DMS 273 treated with DMSO at 0.1 percent for 48 hours (cell line): ENCODE results near the gene ADAMTS14.

Source experiments
- DNase-seq: peaks from one replicate; lab custom pipeline; 2025; lab: John Stamatoyannopoulos, UW

Gene ADAMTS14

DNA sequence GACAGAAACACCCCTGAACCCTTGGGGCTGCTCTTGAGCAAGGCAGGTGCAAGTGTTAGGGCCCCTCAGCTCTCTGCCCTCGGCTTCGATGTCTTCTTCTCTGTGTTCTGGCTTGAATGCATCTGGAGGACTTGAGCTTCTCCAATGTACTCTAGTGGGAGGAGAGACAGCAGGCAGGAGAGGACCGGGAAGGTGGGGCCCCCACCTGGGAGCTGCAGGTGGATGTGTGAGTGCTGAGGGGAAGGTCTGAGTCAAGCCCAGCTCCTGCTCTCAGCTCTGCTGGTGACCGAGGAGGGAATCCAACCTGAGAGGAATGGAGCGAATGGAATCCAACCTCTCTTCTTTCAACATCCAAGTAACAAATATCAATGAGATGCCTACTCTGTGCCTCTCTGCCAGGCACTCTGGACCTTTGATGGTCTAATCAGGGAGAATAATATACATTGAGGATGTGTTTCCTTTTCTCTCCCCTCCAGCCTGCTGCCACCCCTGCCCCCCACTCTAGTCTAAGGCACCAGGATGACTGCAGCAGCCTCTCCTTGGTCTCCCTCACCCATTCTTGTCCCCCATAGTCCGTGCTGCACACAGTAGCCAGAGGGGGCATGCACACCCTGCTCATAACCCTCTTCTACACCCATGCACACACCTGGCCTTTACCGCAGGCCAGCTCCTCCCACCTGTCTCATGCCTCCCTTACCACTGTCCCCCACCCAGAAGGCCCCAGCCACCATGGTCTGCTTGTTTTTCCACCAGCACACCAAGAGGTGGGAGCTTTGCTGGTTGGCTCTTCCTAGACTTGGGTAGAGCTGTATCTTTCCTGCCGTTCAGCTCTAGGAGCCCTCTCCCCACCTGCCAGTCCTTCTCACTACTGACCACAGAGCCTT, 99.2 kb downstream of the ADAMTS14 start:
- DNase-seq: no peak

DNA sequence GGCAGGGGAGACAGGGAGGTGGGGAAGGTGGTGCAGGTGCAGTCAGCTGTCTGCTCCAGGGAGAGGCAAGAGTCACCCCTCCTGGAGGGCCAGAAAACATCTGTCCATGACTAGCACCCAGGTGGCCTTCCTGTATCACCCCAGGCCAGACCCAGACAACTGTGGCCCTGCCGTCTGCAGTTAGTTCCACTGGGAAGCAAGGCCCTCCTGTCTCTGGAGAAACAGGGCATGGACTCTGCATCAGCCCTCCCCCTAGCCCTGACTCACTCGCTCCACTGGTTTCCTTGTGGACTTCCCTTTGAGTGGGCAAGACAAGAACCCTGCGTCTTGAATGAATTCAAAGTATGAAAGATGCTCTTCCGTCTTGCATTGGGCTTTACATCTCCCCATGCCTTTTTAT, 100.3 kb downstream of the ADAMTS14 start:
- DNase-seq: no peak

DNA sequence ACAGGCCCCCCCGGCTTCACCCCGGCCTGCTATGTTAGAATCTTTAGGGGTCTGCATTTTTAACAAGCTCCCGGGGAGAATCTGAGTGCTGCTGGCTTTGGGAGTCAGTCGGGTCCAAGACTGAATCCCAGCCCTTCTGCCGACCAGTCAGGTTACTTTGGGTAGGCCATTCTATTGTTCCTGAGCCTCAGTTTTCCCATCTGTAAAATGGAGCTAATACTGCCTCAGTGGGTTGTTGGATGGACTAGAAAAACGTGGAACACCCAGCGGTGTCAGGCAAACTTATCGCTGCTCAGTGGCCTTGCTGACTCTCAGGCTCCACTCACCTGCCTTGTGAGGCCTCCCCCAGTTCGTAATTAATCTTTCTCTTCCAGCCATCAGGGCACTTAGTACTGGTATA, 101.2 kb downstream of the ADAMTS14 start:
- no peak for DNase-seq

DNA sequence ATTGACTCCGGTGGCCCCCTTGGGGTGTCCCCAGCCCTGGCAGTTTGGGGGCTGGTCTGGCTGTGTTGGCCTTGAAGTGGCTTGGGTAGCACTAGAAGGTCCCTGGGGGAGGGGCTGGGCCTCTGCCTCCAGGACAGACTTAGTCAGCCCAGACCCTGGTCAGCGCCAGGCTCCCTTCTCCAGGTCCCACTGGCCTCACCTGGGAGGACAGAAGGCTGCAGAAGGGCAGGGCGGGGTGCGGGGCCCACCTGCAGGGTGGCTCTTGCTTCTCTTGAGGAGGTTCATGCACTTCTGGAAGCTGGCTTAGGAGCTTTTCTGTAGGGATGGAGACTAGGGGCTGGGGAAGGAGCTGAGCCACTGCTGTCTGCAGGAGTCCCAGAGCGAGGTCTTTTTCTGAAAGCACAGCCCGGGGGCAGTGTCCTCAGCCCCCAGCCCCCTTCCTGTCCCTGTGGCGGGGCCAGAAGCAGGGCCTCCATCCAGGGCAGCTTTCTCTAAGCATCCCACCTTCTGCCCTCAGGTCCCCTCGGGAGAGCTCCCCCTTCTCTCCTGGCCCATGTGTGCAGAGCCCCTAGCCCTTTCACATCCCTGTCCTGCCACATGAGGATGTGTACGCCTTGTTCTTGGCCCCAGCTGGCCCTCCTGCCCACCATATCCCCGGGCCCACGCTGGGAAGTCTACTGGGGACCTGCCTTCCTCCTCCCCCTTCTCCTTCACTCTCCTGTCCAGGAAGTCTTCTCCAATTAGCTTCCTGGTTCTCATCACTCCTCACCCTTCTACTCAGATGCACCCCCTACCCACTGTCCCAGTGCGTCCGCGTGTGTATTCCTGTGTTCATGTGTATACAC, 101.9 kb downstream of the ADAMTS14 start:
- DNase-seq: no peak

DNA sequence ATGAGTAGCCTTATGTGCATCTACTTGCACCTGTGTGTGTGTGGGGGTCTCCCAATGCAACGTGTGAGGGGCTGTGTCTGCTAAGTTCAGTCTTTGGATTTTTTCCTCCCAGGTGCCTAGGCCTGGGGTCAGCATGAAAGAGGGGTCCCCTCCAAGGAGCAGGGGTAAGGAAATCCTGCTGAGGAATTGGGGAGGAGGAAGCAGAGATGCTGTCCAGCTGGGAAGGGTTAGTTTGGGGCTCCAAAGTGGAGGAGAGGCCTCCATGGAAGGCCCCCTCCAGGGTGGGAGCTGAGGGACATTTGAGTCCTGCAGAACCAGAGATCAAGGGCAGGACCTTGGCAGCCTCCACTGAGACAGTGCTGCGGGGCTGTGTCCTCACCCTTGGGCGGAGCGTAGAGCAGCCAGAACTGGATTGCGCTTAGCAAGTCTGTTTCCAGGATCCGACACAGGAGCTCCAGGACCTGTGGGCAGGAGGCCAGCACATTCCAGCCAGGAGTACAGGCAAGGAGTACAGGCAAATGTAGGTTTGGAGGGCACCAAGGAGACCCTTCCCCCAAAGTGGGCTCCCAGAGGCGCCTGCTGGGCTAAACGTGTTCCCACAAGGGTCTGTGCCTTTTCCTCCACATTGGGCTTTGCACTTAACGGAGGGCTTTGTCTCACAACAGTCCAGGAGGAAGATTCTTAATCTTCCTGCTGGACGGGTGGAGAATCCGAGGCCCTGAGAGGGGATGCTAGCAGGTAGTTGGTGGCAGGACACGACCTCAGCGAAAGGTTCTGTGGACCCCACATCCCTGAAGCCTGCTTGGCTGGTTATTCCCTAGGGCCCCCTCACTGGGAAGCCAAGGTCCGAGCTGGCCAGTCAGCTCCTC, 102.7 kb downstream of the ADAMTS14 start:
- DNase-seq: no peak

DNA sequence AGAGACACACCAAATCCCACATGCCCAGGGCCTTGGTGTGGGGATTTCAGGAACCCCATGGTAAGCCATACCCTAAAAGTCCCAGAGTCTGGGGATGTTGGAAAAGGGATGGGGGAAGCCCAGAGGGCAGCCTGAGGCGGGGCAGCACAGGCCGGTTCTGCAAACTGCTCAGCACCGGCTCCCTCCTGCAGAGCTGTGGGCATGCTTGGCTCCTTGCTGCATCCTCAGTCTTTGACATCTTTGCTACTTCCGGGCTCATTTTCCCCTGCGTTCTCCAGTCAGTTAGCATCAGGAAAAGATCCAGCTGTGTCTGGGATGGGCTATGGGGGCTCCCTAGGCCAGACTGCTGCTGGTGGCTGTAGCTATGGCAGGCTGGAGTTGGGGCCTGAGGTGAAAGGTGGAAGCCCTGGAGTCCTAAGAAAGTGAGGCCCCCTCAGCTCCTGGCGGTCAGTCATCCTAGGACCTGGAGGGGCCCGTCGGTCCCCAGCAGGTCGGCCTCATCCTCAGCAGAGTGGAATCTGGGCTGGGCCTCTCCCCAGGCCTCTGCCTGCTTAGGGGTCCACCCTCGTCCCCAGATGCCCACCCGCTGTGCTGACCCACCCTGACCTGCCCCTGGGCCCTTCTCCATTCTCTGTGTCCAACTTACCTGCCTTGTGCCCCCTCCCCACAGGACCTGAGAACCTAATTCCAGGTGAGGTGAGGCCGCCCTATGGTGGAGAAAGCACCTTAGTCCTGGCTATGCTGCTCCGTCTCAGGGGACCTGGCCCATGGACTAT, 103.6 kb downstream of the ADAMTS14 start:
- DNase-seq: no peak

DNA sequence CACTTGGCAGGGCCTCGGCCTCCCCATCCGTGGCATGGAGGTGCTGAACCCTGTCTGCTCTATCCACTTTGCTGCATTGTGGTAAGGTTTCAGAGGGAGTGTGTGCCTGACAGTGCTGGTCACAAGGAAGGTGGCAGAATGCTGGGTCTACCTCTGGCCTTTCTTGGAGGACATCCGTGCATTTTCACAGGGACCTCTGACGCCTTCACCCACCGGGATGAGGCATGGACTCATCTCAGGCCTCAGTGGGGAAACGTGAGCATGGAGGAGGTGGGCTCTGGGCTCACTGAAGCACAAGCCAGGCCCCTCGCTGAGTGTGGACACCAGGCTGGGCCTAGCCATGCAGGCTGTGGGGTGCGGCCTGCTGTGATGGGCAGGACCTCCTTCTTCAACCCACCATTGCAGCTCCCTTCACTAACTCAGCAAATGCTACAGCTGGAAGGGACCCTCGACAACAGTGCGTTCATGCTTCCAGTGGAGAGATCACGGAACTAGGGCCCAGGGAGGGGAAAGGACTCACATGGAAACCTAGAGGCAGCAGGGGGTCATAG, 104.2 kb downstream of the ADAMTS14 start:
- DNase-seq: no peak

DNA sequence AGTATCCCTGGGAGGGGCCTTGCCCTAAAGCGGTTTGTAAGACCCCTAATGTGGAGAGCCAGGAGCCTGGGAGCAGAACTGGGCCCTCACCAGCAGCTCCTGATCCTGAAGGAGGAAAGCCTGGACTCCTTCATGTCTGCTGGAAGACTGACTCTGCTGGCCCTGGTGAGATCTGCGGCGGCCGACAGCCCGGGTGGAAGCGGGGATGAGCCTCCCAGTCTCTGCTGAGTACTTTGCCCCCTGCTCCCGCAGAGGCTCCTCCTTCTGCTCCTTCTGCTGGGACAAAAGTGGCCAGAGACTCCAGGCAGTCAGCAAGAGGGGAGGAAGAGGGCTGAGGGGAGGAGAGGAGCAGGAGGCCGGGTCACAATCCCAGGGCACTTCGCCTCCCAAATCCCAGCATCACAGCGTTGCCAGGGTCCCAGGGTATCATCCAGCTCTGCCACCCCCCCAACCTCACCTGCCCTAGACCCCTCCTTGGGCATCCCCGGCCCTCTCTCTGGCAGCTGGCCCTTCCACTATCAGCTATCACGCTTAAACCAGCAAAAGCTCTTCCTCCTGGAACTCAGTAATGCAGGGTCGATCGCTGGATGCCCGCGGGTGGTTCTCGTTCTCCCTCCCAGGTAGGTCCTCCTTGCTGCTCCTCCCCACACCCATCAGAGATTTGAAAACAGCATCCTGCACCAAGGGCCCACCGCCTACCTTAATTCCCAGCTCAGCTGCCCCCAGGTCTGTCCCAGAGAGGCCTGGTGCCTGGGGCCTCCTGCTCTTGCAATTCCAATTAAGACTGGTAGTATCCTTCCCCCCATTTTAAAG, 105.0 kb downstream of the ADAMTS14 start:
- DNase-seq: no peak

DNA sequence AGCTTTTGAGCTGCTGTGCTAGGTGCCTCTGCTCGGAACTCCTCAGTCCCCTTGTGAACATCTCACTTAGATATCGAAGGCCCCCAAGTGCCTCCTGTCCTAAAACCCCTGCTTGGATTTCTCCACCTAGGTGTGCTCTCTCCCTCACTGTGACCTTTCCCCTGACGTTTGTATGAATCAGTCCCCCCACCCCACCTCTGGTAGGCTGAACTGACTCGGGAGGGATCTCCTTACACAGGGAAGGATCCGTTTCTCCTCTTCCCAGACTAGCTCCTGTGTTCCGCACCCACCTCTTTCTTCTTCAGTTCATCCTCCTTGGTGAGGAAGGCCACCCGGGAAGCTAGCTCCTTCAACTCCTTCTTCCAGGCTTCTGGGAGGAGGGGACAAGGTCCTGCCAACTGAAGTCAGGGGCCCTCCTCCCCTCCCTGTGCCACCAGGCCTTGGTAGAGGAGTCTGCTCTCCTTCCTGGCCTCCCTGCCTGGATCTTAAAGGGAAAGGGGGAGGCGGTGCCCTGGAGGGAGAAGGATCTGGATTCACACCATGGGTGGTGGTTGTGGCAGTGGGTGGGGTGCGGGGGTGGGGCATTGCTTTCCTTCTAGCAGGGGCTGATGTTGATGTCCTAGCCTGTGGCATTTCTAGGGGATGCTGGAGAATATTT, 106.1 kb downstream of the ADAMTS14 start:
- DNase-seq: no peak

DNA sequence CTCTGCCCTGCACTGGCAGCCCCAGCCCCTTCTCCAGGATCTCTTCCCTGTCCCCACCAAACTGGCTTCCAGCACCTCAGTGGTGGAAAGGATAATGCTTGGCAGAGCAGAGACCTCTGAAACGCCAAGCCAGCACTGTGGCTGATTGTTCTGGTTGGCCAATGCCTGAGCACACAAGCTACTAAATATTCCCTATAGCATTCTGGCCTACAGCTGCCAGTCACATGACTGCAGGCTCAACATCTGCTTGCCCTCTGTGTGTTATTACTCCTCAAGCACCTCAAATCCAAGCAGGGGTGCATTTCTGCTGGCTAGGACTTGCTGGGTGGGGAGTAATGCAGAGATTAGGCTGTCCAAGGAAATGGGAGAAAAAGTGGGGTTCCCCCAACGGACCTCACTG, 106.8 kb downstream of the ADAMTS14 start:
- DNase-seq: no peak

DNA sequence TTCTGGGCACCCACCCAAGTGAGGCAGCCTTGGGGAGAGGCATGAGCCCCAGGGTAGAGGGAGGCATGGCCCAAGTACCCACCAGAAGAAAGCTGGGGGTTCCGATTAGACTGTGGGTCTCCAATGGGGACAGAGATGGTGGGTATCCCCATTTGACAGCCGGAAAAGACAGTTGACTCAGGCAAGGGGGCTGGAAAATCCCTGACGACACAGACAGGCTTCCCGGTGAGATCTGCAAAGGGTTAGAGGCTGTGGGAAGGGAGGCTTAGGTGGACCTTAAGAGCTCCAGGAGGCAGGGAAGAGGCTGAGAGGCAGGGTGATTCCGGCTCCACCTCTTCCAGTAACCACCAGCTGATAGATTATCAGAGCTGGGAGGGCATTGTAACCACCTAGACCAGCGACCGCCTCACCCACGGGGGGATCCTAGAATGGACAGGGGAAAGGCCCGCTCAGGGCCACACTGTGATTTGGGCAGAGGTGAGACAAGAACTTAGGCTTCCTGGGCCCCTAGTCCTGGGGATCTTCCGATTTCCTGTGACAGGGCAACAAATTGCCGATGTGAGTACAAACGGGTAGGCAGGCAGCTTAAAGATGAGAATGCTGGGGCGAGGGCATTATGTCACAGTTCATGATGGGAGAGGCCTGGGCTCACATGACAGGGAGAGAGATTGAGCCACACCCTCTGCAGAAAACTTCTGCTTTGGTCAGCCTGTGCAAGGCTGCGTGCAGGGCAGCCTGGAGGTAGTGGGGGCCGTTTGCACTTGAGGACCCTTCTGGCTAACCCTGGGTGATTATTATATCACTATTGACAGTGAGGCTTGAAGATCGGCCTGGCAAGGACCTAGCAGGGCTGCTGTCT, 107.4 kb downstream of the ADAMTS14 start:
- DNase-seq: no peak

DNA sequence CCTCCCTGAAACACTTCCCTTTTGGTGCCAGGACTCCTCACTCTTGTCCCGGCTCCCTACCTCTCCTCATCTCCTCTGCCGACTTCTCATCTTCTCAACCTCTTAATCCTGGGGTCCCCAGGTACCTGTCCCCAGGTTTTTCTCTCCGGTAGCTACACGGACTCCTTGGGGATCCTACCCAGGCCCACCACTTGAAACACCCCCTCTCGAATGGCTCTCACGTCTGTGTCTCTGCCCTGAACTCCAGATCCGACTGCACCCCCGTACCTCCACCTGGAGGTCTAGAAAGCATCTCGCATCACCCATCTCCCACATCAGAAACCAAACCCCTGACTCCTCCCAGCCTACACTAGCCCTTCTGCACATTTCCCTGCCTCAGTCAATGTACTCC, 108.1 kb downstream of the ADAMTS14 start:
- DNase-seq: no peak

DNA sequence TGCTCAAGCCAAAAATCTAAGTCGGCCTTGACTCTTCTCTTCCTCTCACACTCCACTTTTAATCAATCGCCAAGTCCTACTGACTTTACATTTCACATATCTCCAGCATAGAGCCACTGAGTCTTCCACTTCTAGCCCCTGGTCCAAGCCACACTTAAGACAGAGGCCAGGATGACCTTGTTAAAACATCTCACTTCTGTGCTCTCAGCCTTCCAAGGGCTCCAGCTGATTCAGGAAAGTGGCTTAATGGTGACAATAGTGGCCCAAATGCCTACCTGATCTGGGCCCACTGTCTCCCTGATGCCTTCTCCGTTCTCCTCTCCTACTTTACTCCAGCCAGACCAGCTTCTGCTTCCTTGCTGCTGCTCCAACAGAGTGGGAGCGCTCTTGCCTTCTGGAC, 108.5 kb downstream of the ADAMTS14 start:
- no peak for DNase-seq

DNA sequence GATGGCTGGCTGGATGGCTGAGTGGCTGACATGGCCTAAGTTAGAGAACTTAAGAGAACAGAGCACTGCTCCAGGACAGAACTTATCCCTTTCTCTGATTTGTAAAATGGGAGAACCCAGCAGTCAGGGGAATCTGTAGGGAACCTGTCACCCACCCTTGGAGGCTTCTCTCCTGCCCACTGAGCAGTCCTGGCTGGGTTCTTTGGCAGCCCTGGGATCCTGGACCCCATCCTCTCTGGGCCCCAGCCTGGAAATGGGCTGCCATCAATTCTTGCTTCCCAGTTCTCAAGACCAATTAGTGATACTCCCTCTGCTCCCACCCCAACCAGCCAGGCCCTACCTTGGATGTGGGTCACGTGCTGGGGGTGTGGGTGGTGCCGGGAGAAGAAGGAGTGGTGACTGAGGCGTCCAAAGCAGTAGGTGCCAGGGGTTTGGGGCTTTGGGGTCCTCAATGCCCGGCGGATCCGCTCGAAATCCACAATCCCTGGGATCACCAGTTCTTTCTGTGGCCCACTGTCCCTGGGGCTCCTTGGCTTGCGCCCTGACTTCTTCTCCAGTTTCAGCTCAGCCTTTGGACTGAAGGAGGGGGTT, 109.2 kb downstream of the ADAMTS14 start:
- no peak for DNase-seq

DNA sequence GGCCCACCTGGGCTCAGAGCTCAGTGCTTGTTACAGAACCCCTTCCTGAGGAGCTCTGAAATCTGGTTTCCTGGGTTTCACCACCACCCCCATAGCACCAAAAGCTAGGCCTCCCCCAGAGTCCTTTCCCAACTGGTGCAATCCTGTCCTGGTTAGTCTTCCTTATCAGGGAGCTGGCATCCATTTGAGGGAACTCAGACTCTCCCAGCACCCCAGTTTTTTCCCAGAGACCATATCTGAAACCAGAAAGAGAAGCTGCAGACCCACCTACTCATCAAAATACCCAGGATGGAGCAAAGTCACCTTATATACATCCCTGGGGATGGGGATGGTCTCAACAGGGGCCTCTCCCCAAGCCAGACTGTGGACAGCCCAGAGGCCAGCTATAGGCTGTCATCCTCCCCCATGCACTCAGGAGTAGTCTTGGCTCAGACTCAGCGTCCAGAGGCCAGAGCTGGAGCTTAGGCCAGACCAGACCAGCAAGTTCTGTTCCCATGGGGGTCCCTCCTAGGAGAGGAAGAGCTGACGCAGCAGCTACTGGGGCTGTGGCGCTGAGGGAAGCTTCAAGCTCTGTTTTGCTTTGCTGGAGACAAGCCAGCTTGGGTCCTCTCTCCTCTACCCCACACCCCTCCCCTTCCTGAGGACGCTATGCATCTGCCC, 109.9 kb downstream of the ADAMTS14 start:
- no peak for DNase-seq

DNA sequence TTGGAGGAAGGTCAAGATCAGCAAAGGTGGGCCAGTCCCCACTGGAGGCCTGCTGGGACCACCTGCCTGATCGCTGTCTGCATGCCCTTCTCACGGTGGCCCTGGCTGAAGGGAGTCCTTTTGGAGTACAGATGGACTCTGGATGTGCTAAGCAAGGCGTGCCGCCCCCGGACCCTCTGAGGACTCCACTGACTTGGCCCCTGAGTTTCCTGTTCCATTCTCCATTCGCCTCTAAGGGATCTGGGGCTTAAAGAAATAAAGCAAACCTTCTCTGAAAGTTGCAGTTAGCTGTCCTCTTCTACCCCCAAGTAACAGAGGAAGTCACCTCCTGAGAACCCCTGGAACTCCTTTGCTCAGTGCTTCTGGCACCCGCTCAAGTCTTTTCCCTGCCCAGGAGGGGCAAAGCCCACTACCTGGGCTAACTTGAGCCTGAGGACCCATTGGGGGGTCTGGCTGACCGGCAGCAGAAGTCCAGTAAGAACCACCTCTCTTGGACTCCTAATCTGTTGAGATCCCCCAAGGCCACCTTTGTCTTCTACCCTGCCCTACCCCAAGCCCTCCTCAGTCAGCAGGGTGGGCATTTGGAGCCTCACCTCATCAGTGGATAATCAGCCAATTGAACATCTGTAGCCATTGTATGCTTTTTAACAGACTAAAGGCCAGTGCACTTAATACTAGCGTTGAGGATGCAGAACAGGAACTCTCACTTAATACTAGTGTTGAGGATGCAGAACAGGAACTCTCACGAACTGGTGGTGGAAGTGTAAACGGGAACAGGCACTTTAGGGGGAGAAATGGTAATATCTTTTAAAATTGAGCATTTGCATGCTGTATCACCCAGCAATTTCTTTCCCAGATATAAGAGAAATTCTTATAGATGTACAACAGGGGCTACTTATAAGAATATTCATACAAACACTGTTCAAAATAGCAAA, 110.7 kb downstream of the ADAMTS14 start:
- DNase-seq: no peak

DNA sequence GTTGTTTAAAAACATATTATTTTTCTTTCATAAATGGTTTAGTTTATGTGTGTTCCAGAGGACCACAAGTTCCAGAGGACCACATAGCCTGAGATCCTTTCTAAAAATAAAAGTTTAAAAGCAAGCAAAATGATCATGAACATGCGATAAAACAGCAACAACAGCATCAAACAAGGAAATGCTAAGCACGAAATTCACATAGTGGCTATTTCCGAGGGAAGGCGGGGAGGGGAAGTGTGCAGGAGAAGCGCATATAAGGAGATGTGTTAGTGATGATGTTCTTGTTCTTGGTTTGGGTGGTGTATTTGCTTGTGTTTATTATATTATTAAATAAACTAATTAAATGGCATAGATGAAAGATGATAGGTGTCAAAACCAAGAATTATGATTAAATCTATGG, 111.7 kb downstream of the ADAMTS14 start:
- no peak for DNase-seq
